GM12878 (cell line): ENCODE data around the gene RAMP2. TPM values are rescaled to one million over a fixed set of nuclear protein-coding genes. Genes with fewer than 3 reads are reported as not detected.

Experiments used
- ATAC-seq: fragments of 200-7000 bp; cut with Tn5 transposase; 3 replicates; pipeline ENCODE4 v1.9.1; 2020; ENCODE audit warnings: mild to moderate bottlenecking, moderate library complexity
- BruUV-seq: library from RNA; stranded (reverse); fragments of 400-500 nt; replicated peaks from 2 replicates; lab custom pipeline; 2021; lab: Mats Ljungman, UMichigan
- CTCF ChIA-PET: fragments of 300-600 bp; sonication (Branson Sonifier 250); formaldehyde crosslinking; extraction: SDS; loops from one replicate; lab custom pipeline; 2021; ENCODE audit warnings: inconsistent platforms; lab: Yijun Ruan, JAX
- POLR2A ChIA-PET: fragments of 350-600 bp; formaldehyde crosslinking; extraction: SDS; loops from one replicate; lab custom pipeline; 2021; ENCODE audit warnings: inconsistent platforms; lab: Charles Lee
- RAD21 ChIA-PET: fragments of 300-600 bp; sonication (Branson Sonifier 250); formaldehyde crosslinking; loops from one replicate; lab custom pipeline; 2023; ENCODE audit warnings: antibody characterized with exemption; ENCODE audit not compliant: unreplicated experiment; lab: Charles Lee
- SMC1A ChIA-PET: fragments of 300-600 bp; sonication (Branson Sonifier 250); formaldehyde crosslinking; loops from one replicate; lab custom pipeline; 2023; ENCODE audit not compliant: unreplicated experiment, uncharacterized antibody; lab: Charles Lee
- DNase-seq: peaks from one replicate; pipeline ENCODE4 v3.0.0-alpha.2; 2011; ENCODE audit warnings: low read depth, low spot score
- FAIRE-seq: peaks from 3 replicates; lab custom pipeline; 2011; peaks lifted over from hg19 to GRCh38; lab: Jason Lieb, UNC
- H2AFZ ChIP-seq: 2 replicates; pipeline ENCODE4 v1.6.0; 2011; ENCODE audit warnings: low read depth, low read length, control low read depth; ENCODE audit not compliant: control insufficient read depth
- H3K27ac ChIP-seq: 2 replicates; pipeline ENCODE4 v1.5.1; 2011; ENCODE audit warnings: control low read depth; ENCODE audit not compliant: control insufficient read depth, insufficient read depth
- H3K27me3 ChIP-seq, 2 experiments: replicated peaks in 1 of 2; 2 replicates each; pipeline versions ENCODE4 v1.6.0 to v1.6.1; 2011; ENCODE audit warnings: low read length in 1 of 2; ENCODE audit not compliant: control insufficient read depth in 2 of 2, insufficient read depth in 2 of 2
- H3K36me3 ChIP-seq, 2 experiments: 2 replicates each; pipeline ENCODE4 v1.5.1; 2011; ENCODE audit warnings: low read length in 1 of 2; ENCODE audit not compliant: control insufficient read depth in 2 of 2, insufficient read depth in 2 of 2
- H3K4me1 ChIP-seq: 2 replicates; pipeline ENCODE4 v1.6.1; 2011; ENCODE audit warnings: mild to moderate bottlenecking, low read length, moderate library complexity, mixed read lengths; ENCODE audit not compliant: control insufficient read depth, insufficient read depth
- H3K4me2 ChIP-seq: 2 replicates; pipeline ENCODE4 v1.6.0; 2011; ENCODE audit warnings: control low read depth; ENCODE audit not compliant: control insufficient read depth, insufficient read depth
- H3K4me3 ChIP-seq: fragments of 200-600 bp; sonication (generic); 2 replicates; pipeline ENCODE4 v1.5.1; 2016
- H3K79me2 ChIP-seq: 2 replicates; pipeline ENCODE4 v1.6.0; 2011; ENCODE audit warnings: low read length; ENCODE audit not compliant: control insufficient read depth, insufficient read depth
- H3K9ac ChIP-seq: 2 replicates; pipeline ENCODE4 v1.8.0; 2011; ENCODE audit warnings: low read length, control low read depth, mixed read lengths; ENCODE audit not compliant: control insufficient read depth, insufficient read depth
- H3K9me3 ChIP-seq: replicated peaks from 3 replicates; pipeline ENCODE4 v1.5.1; 2011; ENCODE audit warnings: mild to moderate bottlenecking, low read length; ENCODE audit not compliant: control insufficient read depth, insufficient read depth
- H4K20me1 ChIP-seq: 2 replicates; pipeline ENCODE4 v1.6.0; 2011; ENCODE audit not compliant: control insufficient read depth, insufficient read depth
- CBX5 ChIP-seq: sonication (generic); IDR thresholded peaks from 2 replicates; pipeline ENCODE4 v1.6.1; 2016; ENCODE audit warnings: low read depth, moderate library complexity, mild to moderate bottlenecking, inconsistent platforms
- CHD4 ChIP-seq: fragments of 200-600 bp; sonication (generic); IDR thresholded peaks from 2 replicates; pipeline ENCODE4 v1.6.1; 2016; ENCODE audit warnings: mild to moderate bottlenecking
- CREM ChIP-seq: IDR thresholded peaks from 2 replicates; pipeline ENCODE4 v1.6.1; 2014; ENCODE audit warnings: antibody characterized with exemption, low read depth
- FOS ChIP-seq: IDR thresholded peaks from 3 replicates; pipeline ENCODE4 v1.6.1; 2011; ENCODE audit warnings: borderline replicate concordance; ENCODE audit not compliant: insufficient read length; ENCODE audit errors: extremely low read depth
- MTA2 ChIP-seq: fragments of 450-650 bp; IDR thresholded peaks from 2 replicates; pipeline ENCODE4 v1.6.1; 2016; ENCODE audit warnings: low read depth, mild to moderate bottlenecking, moderate library complexity
- MTA3 ChIP-seq: IDR thresholded peaks from 2 replicates; pipeline ENCODE4 v1.6.1; 2012; ENCODE audit warnings: low read length, inconsistent platforms, borderline replicate concordance
- MXI1 ChIP-seq: fragments of 150-350 bp; IDR thresholded peaks from 2 replicates; pipeline ENCODE4 v1.6.1; 2011; ENCODE audit warnings: low read depth, mild to moderate bottlenecking, inconsistent platforms, low read length, improper control_type of control experiment
- NBN ChIP-seq: fragments of 450-650 bp; IDR thresholded peaks from 2 replicates; pipeline ENCODE4 v1.6.1; 2016
- NFXL1 ChIP-seq: fragments of 450-650 bp; IDR thresholded peaks from 2 replicates; pipeline ENCODE4 v1.6.1; 2017; ENCODE audit warnings: antibody characterized with exemption, mild to moderate bottlenecking, borderline replicate concordance
- POU2F2 ChIP-seq: IDR thresholded peaks from 3 replicates; pipeline ENCODE4 v1.6.1; 2011; ENCODE audit warnings: low read depth, mild to moderate bottlenecking, low read length, borderline replicate concordance
- SPI1 ChIP-seq: IDR thresholded peaks from 2 replicates; pipeline ENCODE4 v1.6.1; 2011; ENCODE audit warnings: low read depth, mild to moderate bottlenecking, low read length, moderate library complexity, borderline replicate concordance; ENCODE audit not compliant: insufficient read depth
- ZBTB11 ChIP-seq: fragments of 450-650 bp; formaldehyde crosslinking; IDR thresholded peaks from 2 replicates; pipeline ENCODE4 v1.5.0; 2022; ENCODE audit warnings: mild to moderate bottlenecking, missing genetic modification characterization
- ZNF24 ChIP-seq: fragments of 450-650 bp; IDR thresholded peaks from 2 replicates; pipeline ENCODE4 v1.6.1; 2017; ENCODE audit warnings: antibody characterized with exemption, mild to moderate bottlenecking
- WGBS: methylation state at CpG from one replicate; pipeline ENCODE4 v1.1.6; 2016; ENCODE audit warnings: low lambda C conversion rate; ENCODE audit not compliant: insufficient replicate concordance, insufficient coverage; ENCODE audit errors: missing lambda C conversion rate; 5-methylcytosine and 5-hydroxymethylcytosine counted together
- in situ Hi-C: fragments of 300-500 bp; cut with MboI; formaldehyde crosslinking; loops from 9 replicates; pipeline ENCODE4 v1.14.3; 2018; ENCODE audit warnings: mixed read lengths
- intact Hi-C: fragments of 100-400 bp; cut with micrococcal nuclease; formaldehyde crosslinking; loops from one replicate; pipeline ENCODE4 v1.14.2; 2022; ENCODE audit not compliant: unreplicated experiment
- polyA plus RNA-seq, 11 experiments: library from polyadenylated mRNA; depleted of rRNA in 4 of 11; unstranded in 6 of 11; stranded (reverse) in 5 of 11; fragments of >200 nt; fragmentation: Nextera tagmentation in 4 of 11; fragmentation: Illumina TruSeq in 1 of 11; extraction: Ambion mirVana in 4 of 11; extraction: Trizol in 1 of 11; gene quantifications; 1 replicate in 1 of 11; 2 replicates in 10 of 11; pipeline versions ENCODE4 v1.2.1 to v1.2.3, GENCODE V29; 2011 to 2016; ENCODE audit warnings: inconsistent platforms in 2 of 11, missing spikeins in 2 of 11, low read depth in 1 of 11
- total RNA-seq, 4 experiments: library from RNA; depleted of rRNA in 3 of 4; stranded (reverse); fragments of >200 nt in 3 of 4; fragmentation: Illumina TruSeq in 1 of 4; extraction: Trizol in 1 of 4; gene quantifications; 2 replicates each; pipeline versions ENCODE4 v1.2.1 to v1.2.3, GENCODE V29; 2013 to 2021

Gene RAMP2
- total and polyA plus RNA-seq, 10 of the 15 experiments (the other 5 are each of a cell fraction or from before 2014, with no cell fraction given): 0.14 to 0.32 (median 0.21) TPM; not detected in 4

- Histone ChIP-seq H3K36me3 (peaks cover 0 to 9% of the 10 kb centered on the region in 2 experiments; a peak in 2 of 4 replicates), H3K4me2 (no peak overlapping the region), H4K20me1 (no peaks in the 10 kb centered on the region), H3K27ac (no peak overlapping the region), H3K9me3 (no peaks in the 10 kb centered on the region), H3K4me1 (no peaks in the 10 kb centered on the region), H3K9ac (no peak overlapping the region), H3K4me3 (no peak overlapping the region), H3K79me2 (no peaks in the 10 kb centered on the region), H2AFZ (no peak overlapping the region), H3K27me3 (no peaks in the 10 kb centered on the region)
- ChIA-PET RAD21 (interaction anchor here (1.3 kb wide), 1 partner anchor 43 kb away, joined by 3 read pairs; no protein-coding TSS in a partner anchor), CTCF (interaction anchor here (1.0 to 1.7 kb wide), 3 partner anchors 13 to 18 kb away, joined by 3 to 5 read pairs (median 4); partner anchors contain the start of gene BECN1), SMC1A (no interaction called here), POLR2A (interaction anchor here (0.7 kb wide), 2 partner anchors 32 to 139 kb away, joined by 3 to 4 read pairs; no protein-coding TSS in a partner anchor)
- WGBS: 100% methylated on average over 1 of the region's 1 CpG
- no peak for DNase-seq
- BruUV-seq: no TSS peak
- no peak for FAIRE-seq
- TF ChIP-seq MXI1: no peak
- TF ChIP-seq NFXL1: no peak
- TF ChIP-seq SPI1: no peak
- TF ChIP-seq NBN: no peak
- no peak for TF ChIP-seq FOS
- TF ChIP-seq MTA3: no peak
- no peak for TF ChIP-seq CREM
- TF ChIP-seq ZBTB11 (CRISPR knock-in tag): no peak
- no peak for TF ChIP-seq CBX5
- TF ChIP-seq CHD4: no peak
- TF ChIP-seq ZNF24: no peak
- no peak for TF ChIP-seq MTA2
- no peak for TF ChIP-seq POU2F2
- ATAC-seq: no peak
- intact Hi-C loops (no loop called here), in situ Hi-C loops (no loop called here)
Observed at GRCh38 chr17:42806249-42806648, 45.2 kb downstream of the RAMP2 start.
